Measurements from ENCODE around the gene KISS1R.
"Not testable (repeated sequence)": the region's sequence is repeated elsewhere in the genome, so short reads cannot be mapped to it uniquely, and the experiment has no call there.

KISS1R gene

GRCh38 chr19:955803-956765 lies 39.0 kb downstream of the KISS1R start:
- DNase-seq (ENCODE audit: low read depth) = no peak
- no peak overlapping the region for H3K4me3 ChIP-seq (ENCODE audit: control insufficient read depth, low read depth, low read length)
- TF ChIP-seq, protein P1, sequence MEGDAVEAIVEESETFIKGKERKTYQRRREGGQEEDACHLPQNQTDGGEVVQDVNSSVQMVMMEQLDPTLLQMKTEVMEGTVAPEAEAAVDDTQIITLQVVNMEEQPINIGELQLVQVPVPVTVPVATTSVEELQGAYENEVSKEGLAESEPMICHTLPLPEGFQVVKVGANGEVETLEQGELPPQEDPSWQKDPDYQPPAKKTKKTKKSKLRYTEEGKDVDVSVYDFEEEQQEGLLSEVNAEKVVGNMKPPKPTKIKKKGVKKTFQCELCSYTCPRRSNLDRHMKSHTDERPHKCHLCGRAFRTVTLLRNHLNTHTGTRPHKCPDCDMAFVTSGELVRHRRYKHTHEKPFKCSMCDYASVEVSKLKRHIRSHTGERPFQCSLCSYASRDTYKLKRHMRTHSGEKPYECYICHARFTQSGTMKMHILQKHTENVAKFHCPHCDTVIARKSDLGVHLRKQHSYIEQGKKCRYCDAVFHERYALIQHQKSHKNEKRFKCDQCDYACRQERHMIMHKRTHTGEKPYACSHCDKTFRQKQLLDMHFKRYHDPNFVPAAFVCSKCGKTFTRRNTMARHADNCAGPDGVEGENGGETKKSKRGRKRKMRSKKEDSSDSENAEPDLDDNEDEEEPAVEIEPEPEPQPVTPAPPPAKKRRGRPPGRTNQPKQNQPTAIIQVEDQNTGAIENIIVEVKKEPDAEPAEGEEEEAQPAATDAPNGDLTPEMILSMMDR (conservative IDR thresholded peaks at IDR 0.05; ENCODE audit: control insufficient read depth, insufficient read depth, low read depth, low read length) = no peak

GRCh38 chr19:956766-957440 lies 39.8 kb downstream of the KISS1R start:
- DNase-seq (ENCODE audit: low read depth) = no peak
- no peak overlapping the region for H3K4me3 ChIP-seq (ENCODE audit: control insufficient read depth, low read depth, low read length)
- TF ChIP-seq, protein P1 (conservative IDR thresholded peaks at IDR 0.05; ENCODE audit: control insufficient read depth, insufficient read depth, low read depth, low read length) = no peak

DNA sequence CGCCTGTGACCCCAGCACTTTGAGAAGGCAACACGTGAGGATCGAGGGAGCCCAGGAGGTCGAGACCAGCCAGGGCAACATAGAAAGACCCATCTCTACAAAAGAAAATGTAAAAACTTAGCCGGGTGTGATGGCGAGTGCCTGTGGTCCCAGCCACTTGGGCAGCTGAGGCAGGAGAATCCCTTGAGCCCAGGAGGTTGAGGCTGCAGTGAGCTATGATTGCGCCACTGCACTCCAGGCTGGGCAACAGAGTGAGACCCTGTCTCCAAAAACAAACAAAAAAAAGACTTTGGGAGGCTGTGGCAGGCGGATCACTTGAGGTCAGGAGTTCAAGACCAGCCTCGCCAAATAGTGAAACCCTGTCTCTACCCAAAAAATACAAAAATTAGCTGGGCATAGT lies 40.4 kb downstream of the KISS1R start:
- not testable (repeated sequence) for DNase-seq (ENCODE audit: low read depth); H3K4me3 ChIP-seq (ENCODE audit: control insufficient read depth, low read depth, low read length)

DNA sequence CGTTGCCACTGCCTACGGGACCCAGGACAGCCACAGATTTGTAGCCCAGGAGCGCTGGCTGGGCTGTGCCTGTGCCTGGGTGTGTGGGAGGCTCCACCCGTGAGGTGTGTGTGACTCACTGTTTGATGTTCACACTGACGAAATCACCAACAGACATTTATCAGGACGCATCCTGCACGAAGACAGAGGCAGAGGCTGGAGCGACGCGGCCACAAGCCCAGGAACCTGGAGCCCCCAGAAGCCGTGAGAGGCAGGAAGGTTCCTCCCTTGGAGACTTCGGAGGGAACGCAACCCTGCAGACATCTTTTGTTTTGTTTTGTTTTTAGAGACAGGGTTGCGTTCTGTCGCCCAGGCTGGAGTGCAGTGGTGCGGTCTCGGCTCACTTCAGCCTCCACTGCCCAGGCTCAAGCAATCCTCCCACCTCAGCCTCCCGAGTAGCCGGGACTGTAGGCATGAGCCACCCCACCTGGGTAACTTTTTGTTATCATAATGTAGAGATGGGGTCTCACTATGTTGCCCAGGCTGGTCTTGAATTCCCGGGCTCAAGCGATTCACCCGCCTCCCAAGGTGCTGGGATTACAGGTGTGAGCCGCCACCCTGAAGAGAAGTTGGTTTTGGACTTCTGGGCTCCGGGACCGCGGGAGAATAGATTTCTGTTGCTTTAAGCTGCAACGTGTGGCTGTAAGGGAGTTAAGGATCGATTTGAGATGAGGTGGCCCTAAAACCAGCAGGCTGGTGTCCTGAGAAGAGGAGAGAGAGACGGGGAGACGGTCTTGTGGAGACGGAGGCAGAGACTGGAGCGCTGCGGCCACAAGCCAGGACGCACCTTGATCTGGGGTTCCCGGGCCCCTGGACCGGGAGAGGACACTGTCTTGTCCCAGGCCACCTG lies 42.1 kb downstream of the KISS1R start:
- DNase-seq (ENCODE audit: low read depth) = peak; percentile 66
- no peak overlapping the region for H3K4me3 ChIP-seq (ENCODE audit: control insufficient read depth, low read depth, low read length)
- TF ChIP-seq, protein P1 (conservative IDR thresholded peaks at IDR 0.05; ENCODE audit: control insufficient read depth, insufficient read depth, low read depth, low read length) = no peak

GRCh38 chr19:960020-960419 lies 42.9 kb downstream of the KISS1R start:
- H3K4me3 ChIP-seq (ENCODE audit: control insufficient read depth, low read depth, low read length) = no peak overlapping the region
- TF ChIP-seq, protein P1 (conservative IDR thresholded peaks at IDR 0.05; ENCODE audit: control insufficient read depth, insufficient read depth, low read depth, low read length) = no peak
- no peak for DNase-seq (ENCODE audit: low read depth)

DNA sequence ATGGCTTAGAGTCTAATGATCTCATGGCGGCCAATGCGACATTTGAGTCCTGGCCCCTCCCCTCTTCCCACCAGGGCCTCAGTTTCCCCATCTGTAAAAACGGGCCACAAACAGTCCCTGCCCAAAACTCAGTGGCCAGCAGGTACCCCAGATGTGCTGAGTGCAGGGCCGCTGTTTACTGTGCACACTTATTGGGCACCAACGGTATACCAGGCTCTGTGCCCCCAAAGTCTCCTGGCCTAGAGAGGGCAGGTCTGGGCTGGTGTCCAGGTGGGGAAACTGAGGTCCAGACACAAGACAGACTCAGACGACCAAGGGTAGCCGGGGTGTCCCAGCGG lies 43.4 kb downstream of the KISS1R start:
- TF ChIP-seq, protein P1 (conservative IDR thresholded peaks at IDR 0.05; ENCODE audit: control insufficient read depth, insufficient read depth, low read depth, low read length) = no peak
- no peak overlapping the region for H3K4me3 ChIP-seq (ENCODE audit: control insufficient read depth, low read depth, low read length)
- no peak for DNase-seq (ENCODE audit: low read depth)
